GM19035 (cell line): Measurements from ENCODE around the gene WDTC1.
"Not testable (repeated sequence)": the region's sequence is repeated elsewhere in the genome, so short reads cannot be mapped to it uniquely, and the experiment has no call there.

Experiments used
- ATAC-seq: cut with Tn5 transposase; IDR thresholded peaks from one replicate; pipeline ENCODE4 v1.9.1; 2021; ENCODE audit not compliant: unreplicated experiment

Gene WDTC1

DNA sequence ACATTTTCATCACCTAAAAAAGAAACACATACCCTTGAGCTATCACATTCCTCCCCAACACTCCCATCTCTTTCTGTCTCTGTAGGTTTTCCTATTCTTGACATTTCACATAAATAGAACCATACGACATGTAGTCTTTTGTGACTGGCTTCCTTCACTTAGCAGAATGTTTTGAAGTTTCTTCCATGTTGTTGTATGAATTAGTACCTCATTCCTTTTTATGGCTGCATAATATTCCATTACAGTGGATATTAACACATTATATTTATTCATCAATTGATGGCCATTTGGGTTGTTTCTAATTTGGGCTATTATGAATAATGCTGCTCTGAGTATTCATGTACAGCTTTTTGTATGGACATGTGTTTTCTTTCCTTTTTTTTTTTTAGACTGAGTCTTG, 11.8 kb downstream of the WDTC1 start:
- no peak for ATAC-seq

DNA sequence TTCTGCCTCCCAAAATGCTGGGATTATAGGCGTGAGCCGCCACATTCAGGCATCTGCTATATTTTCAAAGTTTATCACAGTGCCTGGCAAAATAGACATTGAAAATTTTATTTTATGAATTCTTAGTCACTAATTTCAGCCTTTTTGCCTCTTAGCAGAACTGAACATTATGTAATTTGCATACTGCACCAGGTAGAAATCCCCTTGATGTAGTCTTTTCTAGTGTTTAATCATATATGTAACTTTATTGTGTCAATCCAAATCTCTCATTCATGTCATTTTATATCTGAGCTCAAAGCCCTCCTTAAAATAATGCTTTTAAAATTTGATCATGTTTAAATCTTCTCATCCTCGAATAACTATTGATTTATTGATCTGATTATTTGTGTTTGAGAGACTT, 19.2 kb downstream of the WDTC1 start:
- no peak for ATAC-seq

DNA sequence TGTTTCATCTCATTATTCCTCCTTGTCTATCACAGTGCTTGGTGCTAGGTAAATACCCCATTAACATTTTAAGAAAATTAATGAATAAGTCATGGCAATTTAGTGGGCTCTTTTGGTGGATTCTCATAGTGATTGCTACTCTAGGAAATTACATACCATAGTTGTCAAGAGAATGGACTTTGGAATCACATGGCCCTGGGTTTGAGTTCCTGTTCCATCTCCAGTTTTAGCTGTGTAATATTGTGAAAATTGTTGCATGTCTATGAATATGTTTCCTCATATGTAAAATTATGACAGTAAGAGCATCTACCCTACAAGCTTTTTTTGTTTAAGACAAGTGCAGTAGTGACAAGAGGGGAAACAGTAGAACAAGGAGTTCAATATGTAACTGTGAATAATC, 20.7 kb downstream of the WDTC1 start:
- no peak for ATAC-seq

DNA sequence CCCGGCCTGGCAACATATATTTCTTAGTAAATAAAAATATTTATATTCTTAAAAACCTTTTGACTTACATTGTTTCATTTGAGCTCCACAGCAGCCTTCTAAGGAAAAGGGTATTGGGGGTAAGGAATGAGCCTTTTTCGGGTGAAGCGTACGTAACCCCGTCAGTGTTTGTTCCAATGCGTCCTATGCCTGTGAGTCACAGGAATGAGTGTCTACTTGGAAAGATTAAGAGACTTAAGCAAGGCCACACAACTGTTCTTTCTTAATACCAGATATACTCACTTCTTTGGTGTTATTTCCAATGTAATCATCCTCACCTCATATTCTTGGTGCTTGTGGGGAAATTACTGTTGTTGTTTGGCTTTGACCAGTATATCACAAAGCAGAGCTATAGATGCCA, 22.7 kb downstream of the WDTC1 start:
- no peak for ATAC-seq

DNA sequence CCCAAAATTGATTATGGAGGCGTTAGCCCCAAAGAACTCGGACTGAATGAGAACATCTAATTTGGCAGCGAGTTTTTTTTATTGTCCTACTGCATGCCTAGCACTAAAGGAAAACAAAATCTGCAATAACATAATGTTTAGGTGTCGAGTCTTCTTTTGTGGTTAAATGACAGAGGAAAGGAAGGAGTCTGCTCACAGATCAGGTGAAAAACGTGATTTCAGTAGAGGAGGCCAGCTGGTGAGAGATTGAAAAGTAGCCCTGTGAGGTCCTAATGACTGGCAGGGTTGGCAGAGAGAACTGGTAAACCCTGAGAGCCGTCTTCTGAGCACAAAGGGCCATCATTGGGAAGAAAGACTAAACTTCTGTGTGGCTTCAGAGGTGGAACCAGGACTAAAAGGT, 24.2 kb downstream of the WDTC1 start:
- no peak for ATAC-seq

DNA sequence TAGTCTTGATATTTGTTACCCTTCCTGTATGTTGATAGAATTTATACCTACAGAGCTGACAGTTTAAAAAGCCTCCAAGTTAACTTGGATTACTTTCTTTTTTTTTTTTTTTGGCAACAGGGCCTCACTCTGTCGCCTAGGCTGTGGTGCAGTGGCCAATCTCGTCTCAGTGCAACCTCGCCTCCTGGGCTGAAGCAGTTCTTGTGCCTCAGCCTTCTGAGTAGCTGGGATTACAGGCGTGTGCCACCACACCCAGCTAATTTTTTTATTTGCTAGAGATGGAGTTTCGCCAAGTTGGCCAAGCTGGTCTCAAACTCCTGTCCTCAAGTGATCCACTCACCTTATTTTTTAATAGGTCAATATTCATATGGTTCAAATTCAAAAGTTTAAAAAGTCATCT, 32.7 kb downstream of the WDTC1 start:
- no peak for ATAC-seq

DNA sequence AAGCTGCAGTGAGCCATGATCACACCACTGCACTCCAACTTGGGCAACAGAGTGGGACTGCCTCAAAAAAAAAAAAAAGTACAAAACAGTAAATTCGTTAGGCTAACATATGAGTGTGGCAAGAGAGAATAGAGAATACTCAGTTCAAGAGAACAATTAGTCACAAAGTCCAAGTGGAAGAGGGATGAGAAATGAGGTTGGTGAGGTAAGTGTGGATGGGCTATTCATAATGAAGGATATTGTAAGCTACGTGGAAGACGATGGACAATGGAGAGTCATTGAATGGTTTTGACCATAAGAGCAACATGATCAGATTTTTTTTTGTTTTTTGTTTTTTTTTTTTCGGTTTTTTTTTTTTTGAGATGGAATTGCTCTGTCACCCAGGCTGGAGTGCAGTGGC, 34.8 kb downstream of the WDTC1 start:
- no peak for ATAC-seq

DNA sequence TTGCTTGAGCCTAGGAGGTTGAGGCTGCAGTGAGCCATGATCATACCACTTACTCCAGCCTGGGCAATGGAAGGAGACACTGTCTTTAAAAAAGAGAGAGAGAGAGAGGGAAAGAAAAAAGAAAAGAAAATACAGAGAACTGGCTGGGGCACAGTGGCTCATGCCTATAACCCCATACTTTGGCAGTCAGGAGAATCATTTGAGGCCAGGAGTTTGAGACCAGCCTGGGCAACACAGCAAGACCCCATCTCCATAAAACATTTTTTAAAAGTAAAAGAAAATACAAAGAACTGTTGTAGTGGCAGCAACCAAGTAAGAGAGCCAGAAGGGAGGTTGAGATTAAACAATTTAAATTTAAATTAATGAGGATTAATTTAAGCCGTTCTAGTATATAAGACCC, 39.8 kb downstream of the WDTC1 start:
- ATAC-seq, result no peak

DNA sequence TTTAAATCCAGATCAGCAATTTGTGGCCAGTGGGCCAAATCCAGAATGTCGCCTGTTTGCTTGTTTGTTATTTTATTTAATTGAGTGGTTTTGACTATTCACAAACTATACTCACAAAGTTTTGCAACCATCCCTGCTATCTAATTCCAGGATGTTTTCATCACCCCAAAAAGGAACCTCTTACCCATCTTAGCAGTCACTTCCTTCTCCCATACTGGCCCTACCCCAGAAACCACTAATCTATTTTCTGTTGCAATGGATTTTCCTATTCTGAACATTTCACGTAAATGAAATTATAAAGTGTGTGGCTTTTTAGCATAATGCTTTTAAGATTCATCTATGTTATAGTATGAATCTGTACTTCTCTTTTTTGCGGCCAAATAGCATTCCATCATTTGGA, 41.3 kb downstream of the WDTC1 start:
- ATAC-seq, result no peak

DNA sequence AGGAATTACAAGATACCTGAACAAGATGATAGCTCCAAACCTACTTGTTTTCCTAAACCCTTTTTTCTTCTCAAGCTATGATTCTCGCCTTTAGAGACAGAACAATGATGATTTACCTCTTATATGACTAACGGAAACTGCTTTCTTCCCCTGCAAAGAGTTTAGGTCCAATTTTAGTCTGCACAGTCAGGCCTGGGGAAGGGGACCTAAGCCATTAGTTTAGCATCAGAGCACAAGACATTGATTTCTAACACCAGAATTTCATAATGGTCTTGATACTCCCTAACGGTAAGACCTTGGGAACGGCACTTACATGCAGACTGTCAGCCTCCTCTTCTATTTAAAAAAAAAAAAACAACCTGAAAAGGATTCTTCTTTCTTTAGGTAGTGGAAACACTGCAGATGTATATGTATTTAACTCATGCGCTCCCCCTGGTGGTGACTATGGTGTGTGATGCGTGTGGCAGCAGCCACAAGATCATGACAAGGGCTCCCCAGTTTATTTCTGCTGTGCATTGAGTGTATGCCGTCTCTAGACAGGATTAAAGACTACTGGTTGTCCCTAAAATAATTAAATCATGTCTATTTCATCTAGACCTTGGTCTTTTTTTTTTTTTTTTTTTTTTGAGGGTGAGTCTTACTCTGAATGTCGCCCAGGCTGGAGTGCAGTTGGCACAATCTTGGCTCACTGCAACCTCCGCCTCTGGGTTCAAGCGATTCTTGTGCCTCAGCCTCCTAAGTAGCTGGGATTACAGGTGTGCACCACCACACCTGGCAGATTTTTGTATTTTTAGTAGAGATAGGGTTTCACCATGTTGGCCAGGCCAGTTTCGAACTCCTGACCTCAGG, 50.2 kb downstream of the WDTC1 start:
- no peak for ATAC-seq

DNA sequence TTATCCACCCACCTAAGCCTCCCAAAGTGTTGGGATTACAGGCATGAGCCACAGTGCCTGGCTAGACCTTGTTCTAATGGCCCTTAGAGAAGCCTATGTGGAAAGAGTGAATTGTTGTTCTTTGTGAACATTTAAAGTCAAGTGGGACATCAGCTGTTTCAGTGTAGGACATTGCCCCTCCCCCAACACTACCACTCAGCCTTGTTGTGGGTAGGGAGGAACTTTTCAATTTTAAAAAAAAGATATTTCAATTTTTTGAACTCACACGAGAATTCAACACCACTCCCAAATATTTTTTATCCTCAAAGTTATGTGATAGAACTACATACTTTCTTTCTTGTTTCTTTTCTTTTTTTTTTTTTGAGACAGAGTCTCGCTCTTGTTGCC, 50.8 kb downstream of the WDTC1 start:
- ATAC-seq, result no peak

DNA sequence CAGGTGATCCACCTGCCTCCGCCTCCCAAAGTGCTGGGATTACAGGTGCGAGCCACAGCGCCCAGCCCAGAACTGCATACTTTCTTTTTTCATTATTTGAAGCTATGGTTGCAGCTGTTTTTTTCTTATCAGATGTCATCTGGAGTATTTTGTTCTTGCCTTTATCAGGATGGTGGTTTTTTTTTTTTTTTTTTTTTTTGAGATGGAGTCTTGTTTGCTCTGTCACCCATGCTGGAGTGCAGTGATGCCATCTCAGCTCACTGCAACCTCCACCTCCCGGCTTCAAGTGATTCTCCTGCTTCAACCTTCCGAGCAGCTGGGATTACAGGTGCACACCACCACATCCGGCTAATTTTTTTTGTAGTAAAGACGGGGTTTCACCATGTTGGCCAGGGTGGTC, 51.4 kb downstream of the WDTC1 start:
- not testable (repeated sequence) for ATAC-seq

DNA sequence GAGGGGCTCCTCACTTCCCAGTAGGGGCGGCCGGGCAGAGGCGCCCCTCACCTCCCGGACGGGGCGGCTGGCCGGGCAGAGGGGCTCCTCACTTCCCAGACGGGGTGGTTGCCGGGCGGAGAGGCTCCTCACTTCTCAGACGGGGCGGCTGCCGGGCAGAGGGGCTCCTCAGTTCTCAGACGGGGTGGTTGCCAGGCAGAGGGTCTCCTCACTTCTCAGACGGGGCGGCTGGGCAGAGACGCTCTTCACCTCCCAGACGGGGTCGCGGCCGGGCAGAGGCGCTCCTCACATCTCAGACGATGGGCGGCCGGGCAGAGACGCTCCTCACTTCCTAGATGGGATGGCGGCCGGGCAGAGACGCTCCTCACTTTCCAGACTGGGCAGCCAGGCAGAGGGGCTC, 54.7 kb downstream of the WDTC1 start:
- ATAC-seq, result not testable (repeated sequence)

DNA sequence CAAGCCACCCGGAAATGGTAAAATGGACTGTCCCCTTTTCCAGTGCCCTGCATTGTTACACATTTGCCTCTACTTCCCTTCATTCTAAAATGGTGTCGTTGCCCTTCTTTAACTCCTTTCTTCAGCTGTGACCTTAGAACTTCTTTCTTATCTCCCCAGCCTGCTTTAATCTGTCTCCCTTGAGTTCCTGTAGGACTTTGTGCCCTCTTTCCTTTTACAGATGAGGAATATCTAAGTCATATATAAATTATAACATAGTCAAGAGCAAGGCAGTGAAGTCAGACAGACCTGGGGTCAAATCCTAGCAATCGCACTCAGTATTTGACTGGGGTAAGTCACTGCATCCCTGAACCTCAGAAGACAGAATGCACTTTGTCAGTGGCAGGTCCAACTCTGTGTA, 56.1 kb downstream of the WDTC1 start:
- ATAC-seq, result no peak

DNA sequence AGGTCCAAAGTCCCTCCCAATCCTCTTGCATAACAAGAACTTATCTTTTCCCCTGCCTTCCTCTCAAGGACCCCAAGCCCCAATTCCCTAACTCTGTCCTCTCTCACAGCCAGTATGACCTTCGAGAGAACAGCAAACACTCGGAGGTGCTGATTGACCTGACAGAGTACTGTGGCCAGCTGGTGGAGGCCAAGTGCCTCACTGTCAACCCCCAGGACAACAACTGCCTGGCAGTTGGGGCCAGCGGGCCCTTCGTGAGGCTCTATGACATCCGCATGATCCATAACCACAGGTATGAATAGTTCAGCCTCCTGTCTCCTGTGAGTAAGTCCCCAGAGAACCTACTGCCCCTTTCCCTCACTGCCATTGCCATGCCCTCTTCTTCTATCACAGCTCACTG, 57.7 kb downstream of the WDTC1 start:
- ATAC-seq, result no peak

DNA sequence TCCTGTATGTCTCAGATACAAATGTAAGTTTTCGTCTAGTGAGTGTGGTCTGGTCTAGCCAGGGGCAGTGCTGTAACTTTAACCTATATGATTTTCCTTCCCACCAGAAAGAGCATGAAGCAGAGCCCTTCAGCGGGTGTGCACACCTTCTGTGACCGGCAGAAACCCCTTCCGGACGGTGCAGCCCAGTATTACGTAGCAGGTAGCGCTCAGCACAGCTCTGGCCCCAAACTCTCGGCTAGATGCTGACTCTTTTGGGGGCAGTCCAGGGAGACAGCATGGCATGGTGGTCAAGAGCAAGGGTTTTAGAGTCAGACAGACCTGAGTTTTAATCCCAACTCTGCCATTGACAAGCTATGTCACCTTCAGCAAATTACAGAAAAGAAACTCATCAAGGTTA, 59.5 kb downstream of the WDTC1 start:
- no peak for ATAC-seq

DNA sequence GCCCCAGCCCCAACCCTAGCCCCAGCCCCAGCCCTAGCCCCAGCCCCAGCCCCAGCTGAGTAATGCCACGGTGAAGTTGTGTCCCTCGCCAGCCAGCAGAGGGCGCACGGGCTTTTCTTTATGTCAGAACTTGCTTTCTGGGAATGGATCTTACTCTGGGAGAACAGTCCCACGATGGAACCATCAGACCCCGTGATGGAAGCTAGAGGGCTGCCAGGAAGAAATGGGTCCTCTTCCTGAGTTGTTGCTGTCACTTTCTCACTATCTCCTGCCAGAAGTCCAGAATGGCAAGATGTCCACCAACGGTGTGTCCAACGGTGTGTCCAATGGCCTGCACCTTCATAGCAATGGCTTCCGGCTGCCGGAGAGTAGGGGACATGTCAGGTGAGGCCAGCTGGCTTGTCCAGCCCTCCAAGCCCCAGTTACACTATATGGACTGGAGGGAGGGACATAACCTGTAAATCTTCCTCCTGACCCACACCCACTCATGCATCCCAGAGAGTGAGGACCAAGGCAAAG, 62.4 kb downstream of the WDTC1 start:
- ATAC-seq, result no peak

DNA sequence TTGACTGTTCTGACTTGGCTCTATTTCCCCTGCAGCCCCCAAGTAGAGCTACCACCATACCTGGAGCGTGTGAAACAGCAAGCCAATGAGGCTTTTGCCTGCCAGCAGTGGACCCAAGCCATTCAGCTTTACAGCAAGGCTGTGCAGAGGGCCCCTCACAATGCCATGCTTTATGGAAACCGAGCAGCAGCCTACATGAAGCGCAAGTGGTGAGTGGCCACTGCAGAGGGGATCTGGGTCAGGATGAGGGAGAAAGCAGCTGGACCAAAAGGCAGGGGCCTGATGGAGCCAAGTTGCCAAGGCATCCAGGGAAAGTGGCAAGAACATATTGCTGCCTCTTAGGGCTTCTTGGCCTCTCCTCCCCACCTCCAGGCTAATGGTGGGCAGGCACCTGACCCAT, 63.5 kb downstream of the WDTC1 start:
- no peak for ATAC-seq

DNA sequence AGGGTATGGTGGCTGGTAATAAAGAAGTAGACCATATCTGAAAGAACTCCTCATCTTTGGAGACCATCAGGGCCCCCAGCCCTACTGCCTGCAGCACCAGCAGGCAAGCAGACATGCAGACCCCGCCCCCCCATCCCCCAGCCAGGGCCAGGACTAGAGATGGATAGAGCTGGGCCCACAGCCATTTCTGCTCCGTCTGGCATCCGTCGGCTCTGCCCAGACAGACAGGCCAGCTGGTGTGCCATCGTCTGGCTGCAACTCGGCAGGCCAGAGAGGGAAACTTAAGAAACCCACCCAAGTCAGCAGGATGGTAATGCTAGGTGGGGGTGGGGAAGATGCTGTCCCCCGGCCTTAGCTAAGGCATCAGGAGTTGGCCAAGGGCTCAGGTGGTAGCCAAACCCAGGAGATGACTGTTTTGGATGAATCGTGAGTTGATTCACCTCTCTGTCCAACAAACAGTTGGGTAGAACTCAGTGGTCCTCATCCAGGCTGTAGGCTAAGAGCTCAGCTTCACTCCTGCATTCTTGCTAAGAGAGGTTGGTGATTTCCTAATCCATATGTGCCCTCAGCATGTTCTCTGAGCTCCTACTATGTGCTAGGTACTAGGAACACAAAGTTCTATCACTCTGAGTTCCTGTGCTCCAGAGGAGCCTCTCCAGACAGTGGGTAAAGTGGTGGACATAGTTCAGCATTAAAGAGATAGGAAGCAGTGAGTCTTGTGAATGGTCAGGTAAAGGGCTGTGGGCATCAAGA, 64.4 kb downstream of the WDTC1 start:
- ATAC-seq, result no peak

DNA sequence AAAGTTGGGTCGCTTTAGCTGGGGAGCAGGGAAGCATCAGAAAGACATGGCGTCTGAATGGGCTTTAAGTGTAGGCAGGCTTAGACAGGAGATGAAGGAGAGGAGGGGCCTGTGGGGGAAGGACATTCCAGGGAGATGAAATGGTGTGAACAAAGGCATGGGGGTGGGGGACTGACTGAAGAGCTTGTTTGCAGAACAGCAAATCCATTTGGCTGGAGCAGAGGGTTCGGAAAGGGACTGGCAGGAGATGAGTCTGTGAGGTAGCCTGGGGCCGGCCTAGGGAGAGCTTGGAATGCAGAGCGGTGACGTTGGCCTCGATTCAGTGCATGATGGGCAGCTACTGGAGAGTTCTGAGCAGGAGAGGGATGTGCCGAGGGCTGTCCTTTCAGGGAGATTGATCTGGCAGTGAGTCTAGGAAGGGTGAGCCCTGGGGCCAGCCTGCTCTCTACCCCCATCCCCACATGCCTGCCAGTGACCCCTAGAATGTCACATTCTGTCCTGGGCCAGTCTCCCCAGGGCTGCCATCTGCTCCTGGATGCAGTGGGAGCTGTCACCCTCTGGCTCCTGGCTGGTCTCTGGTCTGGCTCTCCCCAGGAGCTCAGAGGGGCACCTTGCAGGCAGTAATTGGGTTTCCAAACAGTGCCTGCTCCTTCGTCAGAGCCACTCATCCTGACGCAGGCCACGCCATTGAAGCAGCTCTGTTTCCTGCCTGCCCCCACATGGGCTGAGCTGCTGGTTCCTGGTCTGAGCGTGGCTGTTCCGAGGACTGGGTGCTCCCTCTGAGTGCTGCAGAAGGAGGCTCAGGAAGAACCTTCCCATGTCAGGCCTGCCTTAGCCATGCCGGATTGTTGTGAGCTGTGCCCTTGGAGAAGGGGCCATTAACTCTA, 65.2 kb downstream of the WDTC1 start:
- no peak for ATAC-seq

DNA sequence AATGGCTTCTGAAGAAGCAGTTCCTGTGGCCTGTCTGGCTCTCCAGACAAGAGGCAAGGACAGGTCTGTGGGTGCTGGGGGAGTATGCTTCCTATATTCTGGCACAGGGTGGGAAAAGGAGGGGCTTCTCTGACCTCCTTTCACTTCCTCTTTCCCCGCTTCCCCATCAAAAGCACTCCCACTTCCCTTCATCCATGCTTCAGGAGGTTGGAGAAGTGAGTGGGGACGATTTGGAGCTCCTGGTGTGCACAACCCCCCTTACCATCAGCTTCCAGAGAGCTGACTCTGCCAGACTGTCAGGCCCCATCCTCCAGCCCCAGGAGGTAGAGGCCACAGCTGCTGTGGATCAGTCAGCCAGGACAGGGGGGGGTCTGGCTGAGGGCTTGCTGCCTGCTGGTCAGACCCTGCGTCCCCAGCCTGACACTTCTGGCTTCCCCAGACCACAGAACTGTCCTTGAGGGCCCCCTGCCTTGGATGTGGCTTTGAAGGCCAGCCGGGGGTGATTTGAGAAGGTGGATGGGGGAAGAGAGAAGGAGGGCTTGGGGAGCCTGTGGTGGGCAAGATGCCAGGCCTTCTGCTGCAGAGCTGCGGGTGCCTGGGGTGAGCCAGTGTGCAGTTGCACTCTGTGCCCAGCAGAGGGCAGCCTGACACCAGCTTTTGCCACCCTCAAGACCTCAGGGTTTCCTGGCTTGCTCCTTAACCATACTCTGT, 66.1 kb downstream of the WDTC1 start:
- no peak for ATAC-seq
